Gastroesophageal sphincter (tissue), 3 donors: ENCODE data around the gene CEP120.

Experiments
- POLR2A ChIP-seq, 2 donors: fragments of 450-650 bp; IDR thresholded peaks; one replicate each; pipeline ENCODE4 v1.6.1; 2017; ENCODE audit warnings: antibody characterized with exemption in 2 of 2, mild to moderate bottlenecking in 2 of 2, moderate library complexity in 1 of 2
- POLR2AphosphoS5 ChIP-seq: sonication (generic); formaldehyde crosslinking; IDR thresholded peaks from one replicate; pipeline ENCODE4 v1.6.1; 2017; ENCODE audit warnings: antibody characterized with exemption
- TF ChIP-seq, protein P1 (sequence below), 4 experiments: fragments of 200-600 bp in 2 of 4; fragments of 450-650 bp in 2 of 4; sonication (generic) in 1 of 4; IDR thresholded peaks; one replicate each; pipeline ENCODE4 v1.5.1; 2017 to 2019; ENCODE audit warnings: antibody characterized with exemption in 4 of 4, mild to moderate bottlenecking in 2 of 4, moderate library complexity in 2 of 4

DNA sequence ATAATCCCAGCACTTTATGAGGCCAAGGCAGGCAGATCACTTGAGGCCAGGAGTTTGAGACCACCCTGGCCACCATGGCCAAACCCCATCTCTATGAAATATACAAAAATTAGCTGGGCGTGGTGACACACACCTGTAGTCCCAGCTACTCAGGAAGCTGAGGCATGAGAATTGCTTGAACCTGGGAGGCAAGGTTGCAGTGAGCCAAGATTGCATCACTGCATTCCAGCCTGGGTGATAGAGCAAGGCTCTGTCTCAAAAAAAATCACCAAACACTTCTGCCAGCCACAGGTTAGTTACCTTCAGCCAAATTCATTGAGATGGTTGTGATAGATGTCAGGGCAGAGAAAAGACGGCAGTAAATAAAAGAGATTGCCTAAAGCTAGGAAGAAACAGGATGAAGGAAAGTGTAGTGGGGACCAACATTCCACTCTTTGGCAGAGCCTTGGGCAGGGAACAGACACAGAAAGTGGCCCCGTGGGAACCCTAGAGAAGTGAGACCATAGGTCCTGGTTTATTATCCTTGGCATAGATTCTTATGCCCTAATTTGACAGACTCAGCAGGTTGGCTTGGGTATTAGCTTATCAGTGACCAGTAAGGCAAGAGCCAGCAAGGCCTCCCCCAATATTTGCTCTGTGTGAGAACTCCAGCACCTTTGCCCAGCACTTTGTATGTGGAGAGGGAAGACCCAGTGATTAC lies 5.5 kb upstream of the CEP120 start:
- TF ChIP-seq, protein P1, sequence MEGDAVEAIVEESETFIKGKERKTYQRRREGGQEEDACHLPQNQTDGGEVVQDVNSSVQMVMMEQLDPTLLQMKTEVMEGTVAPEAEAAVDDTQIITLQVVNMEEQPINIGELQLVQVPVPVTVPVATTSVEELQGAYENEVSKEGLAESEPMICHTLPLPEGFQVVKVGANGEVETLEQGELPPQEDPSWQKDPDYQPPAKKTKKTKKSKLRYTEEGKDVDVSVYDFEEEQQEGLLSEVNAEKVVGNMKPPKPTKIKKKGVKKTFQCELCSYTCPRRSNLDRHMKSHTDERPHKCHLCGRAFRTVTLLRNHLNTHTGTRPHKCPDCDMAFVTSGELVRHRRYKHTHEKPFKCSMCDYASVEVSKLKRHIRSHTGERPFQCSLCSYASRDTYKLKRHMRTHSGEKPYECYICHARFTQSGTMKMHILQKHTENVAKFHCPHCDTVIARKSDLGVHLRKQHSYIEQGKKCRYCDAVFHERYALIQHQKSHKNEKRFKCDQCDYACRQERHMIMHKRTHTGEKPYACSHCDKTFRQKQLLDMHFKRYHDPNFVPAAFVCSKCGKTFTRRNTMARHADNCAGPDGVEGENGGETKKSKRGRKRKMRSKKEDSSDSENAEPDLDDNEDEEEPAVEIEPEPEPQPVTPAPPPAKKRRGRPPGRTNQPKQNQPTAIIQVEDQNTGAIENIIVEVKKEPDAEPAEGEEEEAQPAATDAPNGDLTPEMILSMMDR (IDR thresholded peaks at IDR 0.05): no peak
- no peak for TF ChIP-seq POLR2AphosphoS5
- TF ChIP-seq POLR2A (IDR thresholded peaks at IDR 0.05): no peak
